OCI-M2 (cell line): ENCODE measurements around the gene OTOF.

Experiments used
- DNase-seq: peaks from one replicate; lab custom pipeline; 2025; ENCODE audit not compliant: unreplicated experiment; lab: John Stamatoyannopoulos, UW

OTOF gene

GRCh38 chr2:26477911-26478253, at the start of gene OTOF:
Gene OTOF (minus strand): TSS chr2:26478124.
- no peak for DNase-seq

GRCh38 chr2:26526589-26526988, 48.7 kb upstream of the OTOF start:
- DNase-seq = no peak

- DNase-seq = no peak
Observed at GRCh38 chr2:26526105-26526504, 48.2 kb upstream of the OTOF start.

- DNase-seq = no peak
Observed at GRCh38 chr2:26523750-26524149, 45.8 kb upstream of the OTOF start.

DNA sequence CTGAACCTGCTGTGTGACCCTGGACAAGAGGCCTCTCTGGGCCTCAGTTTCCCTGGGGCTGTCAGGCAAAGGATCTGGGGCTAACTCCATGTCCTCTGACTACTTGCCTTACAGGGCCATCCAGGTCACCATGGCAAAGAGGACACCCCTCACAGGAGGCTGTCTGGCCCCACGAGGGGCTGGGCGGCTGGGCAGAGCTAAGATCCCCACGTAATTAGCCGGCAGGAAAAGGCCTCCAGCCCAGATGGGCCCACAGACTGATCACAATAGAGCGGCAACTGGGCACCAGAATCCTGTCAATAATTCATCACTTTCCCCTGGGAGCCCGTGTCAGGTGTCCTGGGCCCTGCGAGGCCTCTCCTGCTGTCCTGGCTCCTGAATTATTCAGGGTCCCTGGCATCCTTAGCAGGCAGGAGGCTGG, 44.8 kb upstream of the OTOF start:
- no peak for DNase-seq

DNA sequence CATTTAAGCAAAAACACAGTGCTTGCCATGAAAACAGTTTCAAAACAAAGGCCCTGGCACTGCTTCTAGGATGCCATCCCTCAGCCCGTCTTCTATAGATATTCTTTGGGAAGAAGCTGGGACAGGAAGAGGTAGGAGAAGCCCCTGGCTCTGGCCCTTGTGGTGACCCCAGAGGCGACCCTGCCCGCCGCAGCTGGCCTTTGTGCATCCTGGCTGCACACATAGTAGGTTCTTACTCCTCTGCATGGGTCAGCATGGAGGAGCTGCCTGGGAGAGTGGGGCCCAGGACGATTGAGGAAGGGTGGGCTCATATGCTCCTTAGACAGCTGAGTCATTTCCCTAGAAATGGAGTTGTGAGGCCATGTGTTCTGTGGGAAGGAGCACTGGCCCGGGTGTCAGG, 44.4 kb upstream of the OTOF start:
- DNase-seq = no peak

- DNase-seq = no peak
Observed at GRCh38 chr2:26521913-26522180, 43.9 kb upstream of the OTOF start.

DNA sequence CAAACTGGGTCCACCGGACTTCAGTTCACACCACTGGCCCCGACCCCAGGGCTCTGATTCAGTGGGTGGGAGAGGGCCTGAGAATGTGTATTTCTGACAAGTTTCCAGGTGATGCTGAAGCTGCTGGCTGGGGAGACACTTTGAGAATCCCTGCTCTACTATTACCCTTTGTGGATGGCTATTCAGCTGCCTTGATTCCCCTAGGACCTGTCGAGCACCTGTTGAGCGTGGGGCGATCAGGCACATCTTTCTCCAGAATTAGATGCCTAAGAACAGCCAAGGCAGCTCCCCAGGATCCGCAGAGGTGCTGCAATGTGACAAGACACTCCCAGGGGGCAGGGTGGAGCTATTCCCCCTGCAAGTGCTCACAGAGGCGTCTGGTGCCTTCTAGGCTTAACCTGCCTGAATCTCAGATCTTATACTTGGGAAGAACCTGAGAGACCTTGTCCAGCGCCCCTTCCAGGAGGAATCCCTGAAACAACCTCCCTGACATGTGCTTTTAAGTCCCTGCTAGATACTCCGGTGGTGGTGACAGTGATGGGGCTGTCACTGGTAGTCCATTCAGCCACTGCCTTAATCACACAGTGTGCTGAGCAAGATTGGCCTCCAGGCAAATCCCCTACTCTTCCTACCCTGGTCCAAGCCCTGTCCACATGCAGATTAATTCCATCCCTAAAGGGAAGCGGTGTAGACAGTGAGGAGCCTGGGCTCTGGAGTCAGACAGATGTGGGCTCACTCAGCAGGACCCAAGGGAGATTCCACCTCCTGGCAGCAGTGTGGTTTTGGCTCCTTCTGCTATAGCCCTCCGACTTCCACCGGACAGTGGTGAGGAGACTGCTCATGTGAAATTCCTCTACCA, 43.4 kb upstream of the OTOF start:
- no peak for DNase-seq

- no peak for DNase-seq
Observed at GRCh38 chr2:26520148-26520449, 42.2 kb upstream of the OTOF start.

DNA sequence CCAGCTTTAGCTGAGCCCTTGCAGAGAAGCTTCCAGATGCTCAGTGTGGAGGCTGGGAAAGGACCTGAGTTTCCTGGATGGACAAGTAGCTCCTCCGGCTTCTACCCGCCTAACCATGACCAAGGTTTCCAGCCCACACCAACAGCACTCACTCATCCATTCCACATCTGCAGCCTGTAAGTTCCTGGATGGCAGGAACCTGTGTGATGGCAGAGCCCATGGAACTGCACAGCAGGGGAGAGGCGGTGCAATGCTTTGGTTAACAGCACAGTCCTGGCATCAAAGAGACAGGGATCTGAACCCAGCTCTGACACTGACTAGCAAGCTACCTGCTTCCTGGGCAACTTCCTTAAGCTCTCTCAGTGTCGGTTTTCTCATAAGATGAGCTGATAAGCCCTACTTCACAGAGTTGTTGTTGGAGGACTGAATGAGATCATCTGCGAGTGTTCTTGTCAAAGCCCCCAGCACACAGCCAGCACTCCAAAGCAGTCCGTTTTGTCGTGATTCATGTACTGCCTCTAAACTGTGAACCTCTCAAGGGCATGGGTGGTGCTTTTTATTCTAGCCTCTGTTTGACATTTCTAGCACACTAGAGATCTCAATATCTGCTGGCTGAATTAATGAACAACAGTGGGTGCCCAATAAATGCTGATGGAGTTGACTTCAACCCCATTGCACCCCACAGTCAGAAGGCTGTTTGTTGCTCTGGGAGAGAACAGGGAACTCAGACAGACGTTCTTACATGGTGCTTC, 41.6 kb upstream of the OTOF start:
- no peak for DNase-seq

DNA sequence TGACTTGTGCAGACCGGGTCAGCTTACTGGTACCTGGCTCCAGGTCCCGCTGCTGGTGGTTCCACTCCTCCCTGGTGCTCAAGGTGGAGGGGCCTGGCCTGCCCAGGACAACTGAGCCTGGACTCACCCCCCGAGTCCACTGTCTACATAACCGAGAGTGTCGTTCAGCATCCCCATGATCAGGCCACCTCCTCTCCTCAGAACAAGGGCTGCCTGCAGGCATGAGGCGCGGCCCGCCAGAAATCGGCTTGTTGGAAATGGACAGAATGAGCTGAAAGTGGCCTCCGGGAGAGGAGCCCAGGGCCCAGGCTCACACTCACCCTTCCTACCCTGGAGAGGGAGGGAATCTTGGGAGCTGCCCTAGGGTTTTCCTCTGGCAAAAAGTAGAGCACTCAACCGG, 38.9 kb upstream of the OTOF start:
- DNase-seq = no peak

- DNase-seq = no peak
Observed at GRCh38 chr2:26516246-26516645, 38.3 kb upstream of the OTOF start.

DNA sequence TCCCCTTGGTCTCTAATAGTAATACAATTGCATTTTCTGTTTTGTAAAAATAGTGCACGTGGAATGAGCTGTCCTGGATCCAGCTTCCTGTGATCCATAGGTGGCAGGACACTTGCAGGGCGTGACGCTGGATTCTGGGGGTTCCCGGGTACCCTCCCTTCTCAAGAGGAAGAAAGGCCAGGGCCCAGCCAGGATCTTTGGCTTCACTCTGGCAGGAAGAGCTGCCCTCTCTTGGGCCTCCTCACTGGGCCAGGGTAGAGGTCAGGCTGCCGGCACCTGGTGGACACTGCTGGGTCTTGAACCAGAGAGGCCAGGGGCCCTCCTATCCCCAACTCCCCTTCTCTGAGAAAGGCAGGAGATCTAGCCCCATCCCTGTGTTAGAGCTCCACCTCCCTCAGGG, 37.8 kb upstream of the OTOF start:
- DNase-seq = no peak

GRCh38 chr2:26514045-26514444, 36.1 kb upstream of the OTOF start:
- DNase-seq = no peak

DNA sequence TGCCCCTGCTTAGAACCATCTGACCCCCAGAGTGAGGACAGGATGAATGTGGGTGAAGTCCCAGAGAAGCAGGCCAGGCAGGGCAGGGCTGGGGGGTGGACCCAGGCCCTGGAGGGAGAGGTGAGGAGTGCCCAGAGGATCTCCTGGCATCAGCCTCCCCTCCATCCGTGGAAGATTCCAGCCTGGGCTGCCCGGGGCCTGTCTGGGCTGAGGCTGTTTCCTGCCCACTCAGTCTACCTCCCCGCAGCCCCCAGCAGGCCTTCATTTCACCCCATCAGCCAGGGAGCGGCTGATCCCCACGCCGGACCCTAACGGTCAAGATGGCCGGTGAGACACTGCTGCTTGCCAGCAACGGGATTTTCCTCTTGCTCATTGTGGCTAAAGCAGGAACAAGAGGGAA, 35.3 kb upstream of the OTOF start:
- DNase-seq = no peak

- no peak for DNase-seq
Observed at GRCh38 chr2:26511466-26511865, 33.5 kb upstream of the OTOF start.

GRCh38 chr2:26510344-26510973, 32.5 kb upstream of the OTOF start:
- no peak for DNase-seq

GRCh38 chr2:26509141-26509540, 31.2 kb upstream of the OTOF start:
- no peak for DNase-seq

DNA sequence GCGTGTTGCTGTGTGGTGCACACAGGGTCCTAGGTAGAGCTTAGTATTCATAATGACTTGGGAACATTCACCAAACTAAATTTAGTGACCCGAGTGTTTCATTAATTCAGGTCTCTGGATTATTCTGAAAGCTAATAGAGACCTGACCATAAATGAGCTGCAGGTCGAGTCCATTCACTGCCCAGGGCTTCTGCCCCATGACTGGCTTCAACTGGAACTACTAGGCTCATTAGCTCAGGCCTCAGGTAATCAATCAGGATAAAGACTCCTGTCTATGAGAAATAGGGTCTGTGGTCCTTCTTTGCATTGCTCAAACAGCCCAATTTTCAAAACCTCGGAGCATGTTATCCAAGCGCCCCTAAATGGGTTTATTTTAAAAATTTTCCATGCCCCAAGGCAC, 30.0 kb upstream of the OTOF start:
- no peak for DNase-seq

GRCh38 chr2:26507088-26507487, 29.2 kb upstream of the OTOF start:
- no peak for DNase-seq

DNA sequence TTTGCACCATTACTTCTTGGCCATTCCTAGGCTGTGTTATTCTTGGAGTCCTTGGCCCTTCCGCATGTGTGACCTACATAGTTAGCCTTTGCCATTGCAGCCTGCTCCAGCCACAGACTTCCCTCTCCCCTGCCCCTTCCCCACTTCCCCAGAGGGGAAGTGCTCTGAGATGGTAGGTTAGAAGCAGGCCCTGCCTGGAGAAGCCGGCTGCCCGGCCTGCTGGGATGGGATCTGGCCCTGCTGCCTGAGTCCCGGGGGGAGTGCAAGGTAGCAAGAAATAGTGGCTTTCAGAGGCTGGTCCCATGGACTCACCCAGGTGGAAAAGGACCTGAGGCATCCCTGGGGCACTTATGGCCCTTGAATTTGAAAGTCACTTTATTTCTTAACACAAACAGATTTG, 28.4 kb upstream of the OTOF start:
- DNase-seq = no peak

- no peak for DNase-seq
Observed at GRCh38 chr2:26504002-26504401, 26.1 kb upstream of the OTOF start.
